Stimulated activated CD8-positive, alpha-beta memory T cell treated with anti-CD3 and anti-CD28 coated beads, Interleukin-4, amount 100 ng/mL, for 1 hour (primary cell): ENCODE data around the gene SLMAP.

Source experiments
- DNase-seq, 2 donors: peaks; one replicate each; pipeline ENCODE4 v3.0.0-alpha.2; 2020; ENCODE audit warnings: low read depth in 2 of 2, low spot score in 1 of 2

SLMAP gene

GRCh38 chr3:57937092-57937491 is 181.0 kb downstream of the SLMAP start:
- no peak for DNase-seq

- DNase-seq = no peak
Measured at GRCh38 chr3:57939775-57940174, 183.7 kb downstream of the SLMAP start.

GRCh38 chr3:57942388-57942787 is 186.3 kb downstream of the SLMAP start:
- DNase-seq = no peak

- DNase-seq = no peak
Measured at GRCh38 chr3:57942872-57943283, 186.8 kb downstream of the SLMAP start.

GRCh38 chr3:57943525-57944495 is 187.7 kb downstream of the SLMAP start:
- DNase-seq = no peak

- no peak for DNase-seq
Measured at GRCh38 chr3:57946970-57947381, 190.9 kb downstream of the SLMAP start.

GRCh38 chr3:57948080-57948671 is 192.1 kb downstream of the SLMAP start:
- DNase-seq = no peak

- DNase-seq = no peak
Measured at GRCh38 chr3:57948781-57949242, 192.7 kb downstream of the SLMAP start.

GRCh38 chr3:57949344-57949743 is 193.2 kb downstream of the SLMAP start:
- no peak for DNase-seq

- no peak for DNase-seq
Measured at GRCh38 chr3:57949785-57950615, 193.9 kb downstream of the SLMAP start.

GRCh38 chr3:57951066-57951882 is 195.2 kb downstream of the SLMAP start:
- DNase-seq = no peak

GRCh38 chr3:57952208-57952631 is 196.1 kb downstream of the SLMAP start:
- DNase-seq = no peak

GRCh38 chr3:57952651-57953050 is 196.5 kb downstream of the SLMAP start:
- no peak for DNase-seq

GRCh38 chr3:57953576-57953975 is 197.5 kb downstream of the SLMAP start:
- no peak for DNase-seq

- no peak for DNase-seq
Measured at GRCh38 chr3:57956119-57956832, 200.2 kb downstream of the SLMAP start.

- DNase-seq = no peak
Measured at GRCh38 chr3:57956833-57957174, 200.7 kb downstream of the SLMAP start.

- no peak for DNase-seq
Measured at GRCh38 chr3:57957824-57958223, 201.7 kb downstream of the SLMAP start.

- no peak for DNase-seq
Measured at GRCh38 chr3:57958642-57959422, 202.7 kb downstream of the SLMAP start.
